GM06990 (cell line): Measurements from ENCODE around the gene TIMELESS.
"Not testable (repeated sequence)": the region's sequence is repeated elsewhere in the genome, so short reads cannot be mapped to it uniquely, and the experiment has no call there.

Source experiments
- DNase-seq: peaks from one replicate; pipeline ENCODE4 v3.0.0-alpha.2; 2011; ENCODE audit not compliant: insufficient read length; ENCODE audit errors: extremely low read depth
- H3K27me3 ChIP-seq: replicated peaks from 2 replicates; pipeline ENCODE4 v1.6.0; 2011; ENCODE audit warnings: low read length; ENCODE audit not compliant: control insufficient read depth, insufficient read depth
- H3K36me3 ChIP-seq: 2 replicates; pipeline ENCODE4 v1.5.1; 2011; ENCODE audit warnings: low read length; ENCODE audit not compliant: control insufficient read depth, insufficient read depth
- H3K4me3 ChIP-seq: replicated peaks from 2 replicates; pipeline ENCODE4 v1.5.1; 2011; ENCODE audit warnings: low read depth, mild to moderate bottlenecking, control low read depth, low read length
- CTCF ChIP-seq: IDR thresholded peaks from 2 replicates; pipeline ENCODE4 v1.5.1; 2011; ENCODE audit warnings: low read length, control low read depth, mild to moderate bottlenecking, inconsistent platforms; ENCODE audit not compliant: insufficient read depth, poor library complexity, severe bottlenecking

Gene TIMELESS

DNA sequence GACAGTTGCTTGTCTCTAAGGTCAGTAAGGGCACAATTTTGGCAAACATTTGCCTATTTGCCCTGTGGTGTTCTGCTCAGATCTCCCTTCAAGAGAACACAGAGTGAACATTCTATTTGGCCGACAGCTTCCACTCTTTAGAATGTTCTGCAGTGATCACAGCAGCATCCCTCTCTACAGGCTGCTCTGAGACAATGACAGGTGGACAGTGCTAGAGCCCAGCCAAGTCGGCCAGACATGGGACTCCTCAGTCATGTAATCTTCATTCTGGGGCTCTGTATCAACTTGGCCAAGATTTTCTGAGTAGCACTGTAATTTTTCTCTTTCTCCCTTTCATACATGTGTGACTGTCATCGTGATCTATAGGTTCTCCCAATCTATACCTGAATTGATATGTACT is 34.8 kb downstream of the TIMELESS start:
- Histone ChIP-seq H3K36me3 (peaks cover 8% of the 10 kb centered on the region), H3K27me3 (no peaks in the 10 kb centered on the region), H3K4me3 (no peak overlapping the region)
- DNase-seq, result no peak
- no peak for TF ChIP-seq CTCF

GRCh38 chr12:56413392-56413791 is 35.8 kb downstream of the TIMELESS start:
- Histone ChIP-seq H3K4me3 (no peak overlapping the region), H3K36me3 (peaks cover 7% of the 10 kb centered on the region), H3K27me3 (no peaks in the 10 kb centered on the region)
- no peak for DNase-seq
- no peak for TF ChIP-seq CTCF

DNA sequence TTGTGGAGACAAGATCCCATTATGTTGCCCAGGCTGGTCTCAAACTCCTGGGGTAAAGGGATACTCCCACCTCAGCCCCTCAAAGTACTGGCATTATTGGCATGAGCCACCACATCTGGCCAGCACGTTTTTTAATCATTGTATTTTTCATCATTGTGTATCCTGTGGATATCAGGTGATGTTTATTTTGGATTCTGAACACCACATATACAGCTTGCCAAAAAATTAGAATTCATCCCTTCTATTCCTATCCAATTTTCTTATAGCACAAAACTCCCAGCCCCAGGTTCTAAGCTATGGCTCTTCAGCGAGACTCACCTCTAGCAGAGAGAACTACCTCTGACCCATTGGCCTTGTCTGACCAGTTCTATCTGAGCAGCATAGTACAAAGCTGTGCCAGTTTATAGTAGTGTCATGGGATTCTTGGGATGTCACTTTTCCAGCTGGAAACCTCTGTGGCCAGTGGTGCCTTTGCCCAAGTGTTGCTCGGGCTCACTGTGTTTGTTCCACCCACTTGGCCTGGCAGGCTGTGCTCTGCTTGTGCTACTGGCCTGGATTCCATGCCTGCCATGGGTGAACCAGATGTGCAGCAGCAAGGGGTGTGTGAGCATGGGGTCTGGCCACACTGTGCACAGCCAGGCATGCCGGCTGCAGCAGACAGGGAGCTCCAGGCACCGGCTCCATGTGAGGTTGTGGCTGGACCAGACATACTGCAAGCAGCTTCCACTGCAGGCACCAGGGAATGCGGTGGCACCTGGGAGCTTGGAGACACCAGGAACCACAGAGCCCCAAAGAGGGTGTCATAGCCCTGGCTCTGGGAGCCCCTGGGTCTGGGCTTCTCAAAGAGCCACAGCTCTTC is 37.2 kb downstream of the TIMELESS start:
- peaks cover 2% of the 10 kb centered on the region for H3K36me3 ChIP-seq
- DNase-seq, result no peak

GRCh38 chr12:56410768-56411167 is 38.5 kb downstream of the TIMELESS start:
- no peak overlapping the region for H3K4me3 ChIP-seq
- H3K27me3 ChIP-seq, result no peaks in the 10 kb centered on the region
- no peak for DNase-seq
- H3K36me3 ChIP-seq, result peaks cover 2% of the 10 kb centered on the region
- TF ChIP-seq CTCF, result no peak

More for the DNA sequence above, 37.2 kb downstream of the TIMELESS start:
- Histone ChIP-seq H3K4me3 (no peak overlapping the region), H3K27me3 (no peaks in the 10 kb centered on the region)
- TF ChIP-seq CTCF, result no peak

GRCh38 chr12:56408799-56409417 is 40.3 kb downstream of the TIMELESS start:
- H3K27me3 ChIP-seq, result no peaks in the 10 kb centered on the region
- H3K4me3 ChIP-seq, result no peak overlapping the region
- H3K36me3 ChIP-seq, result peaks cover 2% of the 10 kb centered on the region; the same call in 1 of the 2 replicates
- no peak for TF ChIP-seq CTCF
- DNase-seq, result no peak

GRCh38 chr12:56404227-56404626 is 45.0 kb downstream of the TIMELESS start:
- DNase-seq, H3K36me3 ChIP-seq, H3K27me3 ChIP-seq, H3K4me3 ChIP-seq: not testable (repeated sequence)

DNA sequence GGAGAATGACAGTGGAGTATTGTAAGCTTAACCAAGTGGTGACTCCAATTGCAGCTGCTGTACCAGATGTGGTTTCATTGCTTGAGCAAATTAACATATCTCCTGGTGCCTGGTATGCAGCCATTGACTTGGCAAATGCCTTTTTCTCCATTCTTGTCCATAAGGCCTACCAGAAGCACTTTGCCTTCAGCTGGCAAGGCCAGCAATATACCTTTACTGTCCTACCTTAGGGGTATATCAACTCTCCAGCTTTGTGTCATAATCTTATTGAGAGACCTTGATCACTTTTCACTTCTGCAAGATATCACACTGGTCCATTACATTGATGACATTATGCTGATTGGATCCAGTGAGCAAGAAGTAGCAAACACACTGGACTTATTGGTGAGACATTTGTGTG is 47.6 kb downstream of the TIMELESS start:
- H3K27me3 ChIP-seq, H3K4me3 ChIP-seq, H3K36me3 ChIP-seq, DNase-seq: not testable (repeated sequence)

DNA sequence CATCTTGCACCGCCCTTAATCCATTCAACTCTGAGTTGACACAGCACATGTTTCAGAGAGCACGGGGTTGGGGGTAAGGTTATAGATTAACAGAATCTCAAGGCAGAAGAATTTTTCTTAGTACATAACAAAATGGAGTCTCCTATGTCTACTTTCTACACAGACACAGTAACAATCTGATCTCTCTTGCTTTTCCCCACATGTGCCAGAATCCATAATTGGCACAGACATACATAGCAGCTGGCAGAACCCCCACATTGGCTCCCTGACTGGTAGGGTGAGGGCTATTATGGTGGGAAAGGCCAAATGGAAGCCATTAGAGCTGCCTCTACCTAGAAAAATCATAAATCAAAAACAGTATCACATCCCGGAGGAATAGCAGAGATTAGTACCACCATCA is 48.1 kb downstream of the TIMELESS start:
- H3K36me3 ChIP-seq, result not testable (repeated sequence)

DNA sequence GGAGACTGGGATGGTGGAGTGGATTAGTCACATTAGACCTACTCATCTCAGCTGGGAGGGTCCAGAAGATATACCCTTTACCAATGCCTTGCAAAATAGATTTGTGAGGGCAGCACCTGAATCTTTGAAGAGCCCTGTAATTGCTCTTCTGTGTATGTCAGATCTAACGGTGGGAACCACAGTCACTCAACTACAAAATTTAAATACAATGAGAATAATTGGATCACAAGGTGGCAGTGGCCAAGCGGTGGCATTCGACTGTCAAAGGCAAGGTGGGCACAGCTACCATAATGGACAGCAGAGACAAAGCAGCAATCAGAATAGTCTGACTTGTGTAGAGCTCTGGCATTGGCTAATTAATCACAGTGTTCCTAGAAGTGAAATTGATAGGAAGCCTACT is 49.8 kb downstream of the TIMELESS start:
- H3K36me3 ChIP-seq, H3K27me3 ChIP-seq, DNase-seq, H3K4me3 ChIP-seq: not testable (repeated sequence)

More for the DNA sequence above, 48.1 kb downstream of the TIMELESS start:
- not testable (repeated sequence) for H3K4me3 ChIP-seq, H3K27me3 ChIP-seq, DNase-seq
